Fibroblast of lung (primary cell): Measurements from ENCODE around the gene RINL. TPM values are rescaled to one million over a fixed set of nuclear protein-coding genes. Genes with fewer than 3 reads are reported as not detected.
A peak's percentile ranks its signal among the peaks of the same experiment; 100 is the strongest.
"Not testable (repeated sequence)": the region's sequence is repeated elsewhere in the genome, so short reads cannot be mapped to it uniquely, and the experiment has no call there.

ENCODE experiments used
- DNase-seq, 2 donors: peaks; one replicate each; pipeline versions ENCODE4 v3.0.0 to v3.0.0-alpha.2; 2010; ENCODE audit warnings: low read depth in 2 of 2
- H2AFZ ChIP-seq: 2 replicates; pipeline ENCODE4 v1.5.1; 2012; ENCODE audit warnings: low read length, control low read depth, inconsistent platforms
- H3K27ac ChIP-seq: 2 replicates; pipeline ENCODE4 v1.5.1; 2011; ENCODE audit warnings: low read length, control low read depth; ENCODE audit not compliant: insufficient read depth
- H3K27me3 ChIP-seq: 2 replicates; pipeline ENCODE4 v1.5.1; 2011; ENCODE audit warnings: mild to moderate bottlenecking, low read length; ENCODE audit not compliant: control insufficient read depth, insufficient read depth
- H3K36me3 ChIP-seq: 2 replicates; pipeline ENCODE4 v1.5.1; 2011; ENCODE audit warnings: low read length; ENCODE audit not compliant: control insufficient read depth, insufficient read depth
- H3K4me1 ChIP-seq: 2 replicates; pipeline ENCODE4 v1.5.1; 2011; ENCODE audit warnings: low read length; ENCODE audit not compliant: control insufficient read depth, insufficient read depth; ENCODE audit errors: extremely low read depth
- H3K4me2 ChIP-seq: 2 replicates; pipeline ENCODE4 v1.5.1; 2011; ENCODE audit warnings: low read length, control low read depth; ENCODE audit not compliant: insufficient read depth; ENCODE audit errors: extremely low read depth
- H3K4me3 ChIP-seq, 4 experiments: fragments of 200-600 bp in 1 of 4; sonication (generic) in 1 of 4; replicated peaks in 1 of 4; 2 replicates each; pipeline ENCODE4 v1.5.1; 2011 to 2016; ENCODE audit warnings: low read length in 4 of 4, low read depth in 3 of 4, mild to moderate bottlenecking in 3 of 4, control low read depth in 2 of 4, inconsistent platforms in 1 of 4, mixed read lengths in 1 of 4; ENCODE audit not compliant: insufficient read depth in 1 of 4; ENCODE audit errors: control extremely low read depth in 1 of 4
- H3K79me2 ChIP-seq: 2 replicates; pipeline ENCODE4 v1.5.1; 2012; ENCODE audit warnings: mild to moderate bottlenecking, low read length, inconsistent platforms; ENCODE audit not compliant: control insufficient read depth, insufficient read depth
- H3K9ac ChIP-seq: 2 replicates; pipeline ENCODE4 v1.5.1; 2011; ENCODE audit warnings: mild to moderate bottlenecking, low read length, control low read depth; ENCODE audit not compliant: insufficient read depth
- H3K9me3 ChIP-seq: 2 replicates; pipeline ENCODE4 v1.5.1; 2012; ENCODE audit warnings: low read depth, low read length; ENCODE audit not compliant: control insufficient read depth, insufficient read depth
- H4K20me1 ChIP-seq: 2 replicates; pipeline ENCODE4 v1.5.1; 2011; ENCODE audit warnings: low read length; ENCODE audit not compliant: control insufficient read depth, insufficient read depth; ENCODE audit errors: extremely low read depth
- EZH2 ChIP-seq: IDR thresholded peaks from 2 replicates; pipeline ENCODE4 v1.5.1; 2012; ENCODE audit warnings: low read length, control low read depth, mild to moderate bottlenecking; ENCODE audit errors: missing control alignments
- polyA plus RNA-seq, 2 donors: library from polyadenylated mRNA; depleted of rRNA in 1 of 2; stranded (reverse) in 1 of 2; unstranded in 1 of 2; fragments of >200 nt; gene quantifications; 2 replicates each; pipeline ENCODE4 v1.2.1, GENCODE V29; 2011 to 2012; ENCODE audit warnings: missing spikeins in 1 of 2
- total RNA-seq: library from RNA; depleted of rRNA; stranded (reverse); fragments of >200 nt; gene quantifications from 2 replicates; pipeline ENCODE4 v1.2.1, GENCODE V29; 2014
- TF ChIP-seq, protein P1 (sequence below), 2 donors: IDR thresholded peaks in 1 of 2; conservative IDR thresholded peaks in 1 of 2; 1 replicate in 1 of 2; 2 replicates in 1 of 2; pipeline ENCODE4 v1.5.1; 2011 to 2012; ENCODE audit warnings: low read length in 2 of 2, control low read depth in 1 of 2, inconsistent platforms in 1 of 2, low read depth in 1 of 2, mild to moderate bottlenecking in 1 of 2

The RINL gene
- total and polyA plus RNA-seq, 2 donors (not counting 1 experiment from before 2014, with no cell fraction given), result 0.59 to 3.5 TPM

DNA sequence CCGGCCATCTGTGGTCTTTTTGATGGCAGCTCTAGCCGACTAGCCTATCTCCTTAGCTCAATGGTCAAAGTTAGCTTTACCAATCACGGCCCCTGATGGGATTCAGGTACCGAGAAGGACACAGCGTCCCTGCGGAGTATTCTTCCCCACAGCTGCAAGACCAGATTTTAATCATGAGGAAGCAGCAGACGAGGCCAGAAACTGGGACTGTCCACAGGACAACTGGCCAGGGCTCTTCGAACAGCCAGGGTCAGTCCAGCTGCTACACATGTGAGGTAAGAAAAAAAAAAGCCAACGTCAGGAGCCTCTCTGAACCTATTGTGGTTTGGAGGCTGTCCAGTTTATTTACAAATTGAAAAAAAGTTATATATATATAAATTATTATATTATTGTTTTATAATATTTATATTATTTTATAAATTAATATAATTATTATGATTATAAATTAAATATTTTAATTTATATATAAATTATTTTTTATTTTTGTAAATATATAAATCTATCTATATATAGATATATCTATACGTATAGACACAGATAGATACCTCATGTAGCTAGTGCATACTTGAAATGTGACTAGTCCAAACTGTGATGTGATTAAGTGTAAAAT, 10.8 kb downstream of the RINL start:
- H3K4me1 ChIP-seq, result peaks cover 2% of the 10 kb centered on the region
- no peak overlapping the region for H3K9ac ChIP-seq
- H3K27ac ChIP-seq, result no peak overlapping the region
- H3K27me3 ChIP-seq, result no peaks in the 10 kb centered on the region
- H3K4me3 ChIP-seq, result no peak overlapping the region
- no peaks in the 10 kb centered on the region for H3K79me2 ChIP-seq
- H3K4me2 ChIP-seq, result no peak overlapping the region
- no peak overlapping the region for H2AFZ ChIP-seq
- no peak for DNase-seq
- no peak for TF ChIP-seq EZH2
- TF ChIP-seq, protein P1, sequence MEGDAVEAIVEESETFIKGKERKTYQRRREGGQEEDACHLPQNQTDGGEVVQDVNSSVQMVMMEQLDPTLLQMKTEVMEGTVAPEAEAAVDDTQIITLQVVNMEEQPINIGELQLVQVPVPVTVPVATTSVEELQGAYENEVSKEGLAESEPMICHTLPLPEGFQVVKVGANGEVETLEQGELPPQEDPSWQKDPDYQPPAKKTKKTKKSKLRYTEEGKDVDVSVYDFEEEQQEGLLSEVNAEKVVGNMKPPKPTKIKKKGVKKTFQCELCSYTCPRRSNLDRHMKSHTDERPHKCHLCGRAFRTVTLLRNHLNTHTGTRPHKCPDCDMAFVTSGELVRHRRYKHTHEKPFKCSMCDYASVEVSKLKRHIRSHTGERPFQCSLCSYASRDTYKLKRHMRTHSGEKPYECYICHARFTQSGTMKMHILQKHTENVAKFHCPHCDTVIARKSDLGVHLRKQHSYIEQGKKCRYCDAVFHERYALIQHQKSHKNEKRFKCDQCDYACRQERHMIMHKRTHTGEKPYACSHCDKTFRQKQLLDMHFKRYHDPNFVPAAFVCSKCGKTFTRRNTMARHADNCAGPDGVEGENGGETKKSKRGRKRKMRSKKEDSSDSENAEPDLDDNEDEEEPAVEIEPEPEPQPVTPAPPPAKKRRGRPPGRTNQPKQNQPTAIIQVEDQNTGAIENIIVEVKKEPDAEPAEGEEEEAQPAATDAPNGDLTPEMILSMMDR (conservative IDR thresholded peaks at IDR 0.05 in 1 of 2, IDR thresholded peaks at IDR 0.05 in 1 of 2; ENCODE audit: low read depth in 1 of 2, low read length in 2 of 2), result no peak
- H3K36me3 ChIP-seq, result no peaks in the 10 kb centered on the region
- no peaks in the 10 kb centered on the region for H4K20me1 ChIP-seq
- H3K9me3 ChIP-seq, result no peaks in the 10 kb centered on the region

DNA sequence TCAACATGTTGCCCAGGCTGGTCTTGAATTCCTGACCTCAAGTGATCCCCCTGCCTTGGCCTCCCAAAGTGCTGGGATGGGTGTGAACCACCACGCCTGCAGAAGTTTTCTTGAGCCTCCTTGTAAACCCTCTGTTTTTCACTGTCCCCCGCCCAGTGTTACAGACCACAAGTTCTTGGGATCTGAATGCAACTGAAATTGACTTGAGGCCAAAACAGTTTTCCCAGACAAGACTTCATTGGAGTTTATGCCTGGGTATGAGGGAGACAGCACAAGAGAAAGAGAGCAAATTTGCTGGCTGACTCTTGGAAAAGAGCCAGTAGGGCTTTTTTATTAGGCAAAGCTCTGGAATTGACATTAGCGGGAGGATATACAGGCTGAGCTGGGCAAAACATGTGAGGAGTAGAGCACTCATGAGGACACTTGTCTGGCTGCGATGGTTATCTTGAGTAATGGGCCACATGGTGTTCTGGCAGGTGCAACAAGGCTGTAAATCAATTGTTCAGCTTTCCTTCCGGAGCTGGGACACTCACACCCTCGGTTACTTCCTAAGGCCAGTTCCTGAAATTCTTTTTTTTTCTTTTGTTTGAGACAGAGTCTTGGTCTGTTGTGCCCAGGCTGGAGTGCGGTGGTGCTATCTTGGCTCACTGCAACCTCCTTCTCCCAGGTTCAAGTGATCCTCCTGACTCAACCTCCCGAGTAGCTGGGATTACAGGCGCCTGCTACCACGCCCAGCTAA, 15.6 kb downstream of the RINL start:
- Histone ChIP-seq H3K79me2 (no peaks in the 10 kb centered on the region), H3K4me2 (no peak overlapping the region), H3K9me3 (no peaks in the 10 kb centered on the region), H4K20me1 (no peaks in the 10 kb centered on the region), H3K27me3 (no peaks in the 10 kb centered on the region), H3K27ac (no peak overlapping the region), H2AFZ (no peak overlapping the region), H3K36me3 (no peaks in the 10 kb centered on the region), H3K4me1 (no peaks in the 10 kb centered on the region), H3K9ac (no peak overlapping the region), H3K4me3 (no peak overlapping the region)
- TF ChIP-seq EZH2, result no peak
- TF ChIP-seq, protein P1 (conservative IDR thresholded peaks at IDR 0.05 in 1 of 2, IDR thresholded peaks at IDR 0.05 in 1 of 2; ENCODE audit: low read depth in 1 of 2, low read length in 2 of 2), result no peak
- DNase-seq, result peak; percentile 29 to 45

DNA sequence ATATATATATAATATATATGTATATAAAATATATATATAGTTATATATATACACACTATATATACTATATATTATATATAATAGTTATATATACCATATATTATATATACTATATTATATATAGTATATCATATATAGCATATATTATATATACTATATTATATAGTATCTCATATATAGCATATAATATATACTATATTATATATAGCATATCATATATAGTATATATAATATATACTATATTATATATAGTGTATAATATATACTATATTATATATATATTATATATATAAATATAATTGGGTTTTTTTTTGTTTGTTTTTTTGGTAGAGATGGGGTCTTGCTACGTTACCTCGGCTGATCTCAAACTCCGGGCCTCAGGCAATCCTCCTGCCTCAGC, 16.7 kb downstream of the RINL start:
- Histone ChIP-seq H3K4me2 (no peak overlapping the region), H3K9ac (no peak overlapping the region), H3K27ac (no peak overlapping the region), H3K36me3 (no peaks in the 10 kb centered on the region), H3K4me1 (no peaks in the 10 kb centered on the region), H3K27me3 (no peaks in the 10 kb centered on the region), H3K9me3 (no peaks in the 10 kb centered on the region), H4K20me1 (no peaks in the 10 kb centered on the region), H3K4me3 (no peak overlapping the region), H3K79me2 (no peaks in the 10 kb centered on the region), H2AFZ (no peak overlapping the region)
- no peak for DNase-seq
- TF ChIP-seq, protein P1 (conservative IDR thresholded peaks at IDR 0.05 in 1 of 2, IDR thresholded peaks at IDR 0.05 in 1 of 2; ENCODE audit: low read depth in 1 of 2, low read length in 2 of 2), result no peak
- TF ChIP-seq EZH2, result no peak

DNA sequence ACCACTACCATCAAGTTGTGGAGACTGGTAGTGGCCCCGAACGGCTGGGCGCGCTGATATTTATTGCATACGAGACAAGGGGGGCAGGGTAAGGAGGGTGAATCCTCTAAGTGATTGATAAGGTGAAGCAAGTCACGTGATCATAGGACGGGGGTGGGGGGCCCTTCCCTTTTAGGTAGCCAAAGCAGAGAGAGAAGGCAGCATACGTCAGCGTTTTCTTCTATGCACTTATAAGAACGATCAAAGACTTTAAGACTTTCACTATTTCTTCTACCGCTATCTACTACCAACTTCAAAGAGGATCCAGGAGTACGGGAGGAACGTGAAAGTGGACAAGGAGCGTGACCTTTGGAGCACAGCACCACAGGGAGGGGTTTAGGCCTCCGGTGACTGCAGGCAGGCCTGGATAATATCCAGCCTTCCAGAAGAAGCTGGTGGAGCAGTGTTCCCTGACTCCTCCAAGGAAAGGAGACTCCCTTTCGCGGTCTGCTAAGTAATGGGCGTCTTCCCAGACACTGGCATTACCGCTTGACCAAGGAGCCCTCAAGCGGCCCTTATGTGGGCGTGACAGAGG, 18.4 kb downstream of the RINL start:
- peak overlapping the region; percentile 30 for H2AFZ ChIP-seq
- not testable (repeated sequence) for H3K36me3 ChIP-seq, H3K4me3 ChIP-seq, H3K4me2 ChIP-seq, H3K27me3 ChIP-seq, DNase-seq, H3K9ac ChIP-seq, H3K27ac ChIP-seq, H3K4me1 ChIP-seq, H4K20me1 ChIP-seq, H3K9me3 ChIP-seq, H3K79me2 ChIP-seq
